B cell (primary cell): ENCODE data around the gene ERC1. TPM values are rescaled to one million over a fixed set of nuclear protein-coding genes. Genes with fewer than 3 reads are reported as not detected.

Source experiments
- ATAC-seq: fragments of 200-7000 bp; cut with Tn5 transposase; one replicate; pipeline ENCODE4 v1.10.0; 2021; ENCODE audit warnings: low read depth, mild to moderate bottlenecking, moderate number of reproducible peaks, moderate library complexity
- CTCF ChIA-PET: fragments of 350-600 bp; sonication (Branson Sonifier 250); formaldehyde crosslinking; loops from one replicate; lab custom pipeline; 2021; ENCODE audit warnings: antibody characterized with exemption, inconsistent platforms; lab: Charles Lee
- POLR2A ChIA-PET: fragments of 350-600 bp; sonication (Branson Sonifier 250); formaldehyde crosslinking; loops from one replicate; lab custom pipeline; 2021; ENCODE audit warnings: antibody characterized with exemption; lab: Charles Lee
- DNase-seq: peaks from one replicate; pipeline ENCODE4 v3.0.0; 2013
- H2AFZ ChIP-seq: 2 replicates; pipeline ENCODE4 v1.6.1; 2012; ENCODE audit warnings: mild to moderate bottlenecking, low read depth, low read length; ENCODE audit not compliant: insufficient read depth, poor library complexity, severe bottlenecking
- H3K27ac ChIP-seq, 2 donors: 1 replicate in 1 of 2; 2 replicates in 1 of 2; pipeline ENCODE4 v1.5.1; 2012 to 2013; ENCODE audit warnings: low read length in 2 of 2, mild to moderate bottlenecking in 2 of 2, moderate library complexity in 1 of 2
- H3K27me3 ChIP-seq, 4 experiments: fragments of 200-600 bp in 1 of 4; sonication (generic) in 1 of 4; replicated peaks in 1 of 4; 1 replicate in 2 of 4; 2 replicates in 2 of 4; pipeline versions ENCODE4 v1.6.1 to v1.7.0; 2013 to 2016; ENCODE audit warnings: low read length in 3 of 4, mild to moderate bottlenecking in 2 of 4, mixed read lengths in 1 of 4, moderate library complexity in 1 of 4; ENCODE audit not compliant: insufficient read depth in 4 of 4, control insufficient read depth in 3 of 4; ENCODE audit errors: control extremely low read depth in 1 of 4
- H3K36me3 ChIP-seq, 2 experiments: replicated peaks in 1 of 2; 1 replicate in 1 of 2; 2 replicates in 1 of 2; pipeline versions ENCODE4 v1.6.1 to v1.7.1; 2013; ENCODE audit warnings: low read length in 1 of 2; ENCODE audit not compliant: insufficient read depth in 2 of 2, control insufficient read depth in 1 of 2; ENCODE audit errors: control extremely low read depth in 1 of 2, extremely low read depth in 1 of 2
- H3K4me1 ChIP-seq, 2 donors: fragments of 200-600 bp in 1 of 2; sonication (generic) in 1 of 2; 1 replicate in 1 of 2; 2 replicates in 1 of 2; pipeline versions ENCODE4 v1.5.1 to v1.6.1; 2013 to 2017; ENCODE audit warnings: low read length in 2 of 2; ENCODE audit not compliant: control insufficient read depth in 2 of 2, insufficient read depth in 2 of 2
- H3K4me2 ChIP-seq: replicated peaks from 2 replicates; pipeline ENCODE3; 2012; ENCODE audit warnings: mild to moderate bottlenecking, low read depth, low read length; ENCODE audit not compliant: poor library complexity, severe bottlenecking
- H3K4me3 ChIP-seq, 5 experiments: fragments of 200-600 bp in 1 of 5; sonication (generic) in 1 of 5; 1 replicate in 3 of 5; 2 replicates in 2 of 5; pipeline versions ENCODE4 v1.5.1 to v1.7.0; 2011 to 2016; ENCODE audit warnings: low read length in 4 of 5, mild to moderate bottlenecking in 4 of 5, low read depth in 2 of 5, control low read depth in 1 of 5, moderate library complexity in 1 of 5; ENCODE audit not compliant: insufficient read depth in 1 of 5; ENCODE audit errors: control extremely low read depth in 1 of 5, extremely low read depth in 1 of 5
- H3K79me2 ChIP-seq: fragments of 200-600 bp; sonication (generic); one replicate; pipeline ENCODE4 v1.6.0; 2016; ENCODE audit warnings: low read length; ENCODE audit not compliant: control insufficient read depth, insufficient read depth
- H3K9ac ChIP-seq: fragments of 200-600 bp; sonication (generic); 2 replicates; pipeline ENCODE4 v1.6.1; 2017; ENCODE audit warnings: mild to moderate bottlenecking, low read length, moderate library complexity
- H3K9me3 ChIP-seq, 3 donors: one replicate each; pipeline versions ENCODE4 v1.6.1 to v1.7.1; 2013; ENCODE audit warnings: low read length in 2 of 3; ENCODE audit not compliant: control insufficient read depth in 2 of 3, insufficient read depth in 1 of 3; ENCODE audit errors: control extremely low read depth in 1 of 3
- H4K20me1 ChIP-seq: 2 replicates; pipeline ENCODE4 v1.6.0; 2012; ENCODE audit warnings: mild to moderate bottlenecking, low read length; ENCODE audit not compliant: insufficient read depth, control insufficient read depth, poor library complexity, severe bottlenecking
- H3K27ac Mint-ChIP-seq: one replicate; pipeline ENCODE4 v1.8.0; 2021; ENCODE audit warnings: mixed read lengths
- H3K27me3 Mint-ChIP-seq: one replicate; pipeline ENCODE4 v1.8.0; 2021; ENCODE audit warnings: mixed read lengths
- H3K4me1 Mint-ChIP-seq: one replicate; pipeline ENCODE4 v1.8.0; 2021; ENCODE audit warnings: mixed read lengths
- H3K4me3 Mint-ChIP-seq: one replicate; pipeline ENCODE4 v1.8.0; 2021; ENCODE audit warnings: mixed read lengths
- H3K9me3 Mint-ChIP-seq: one replicate; pipeline ENCODE4 v1.8.0; 2022; ENCODE audit warnings: mixed read lengths; ENCODE audit not compliant: insufficient read depth
- CTCF ChIP-seq: fragments of 200-600 bp; IDR thresholded peaks from one replicate; pipeline ENCODE4 v1.8.0; 2022; ENCODE audit warnings: antibody characterized with exemption, mild to moderate bottlenecking
- EZH2 ChIP-seq: IDR thresholded peaks from 2 replicates; pipeline ENCODE4 v1.6.1; 2012; ENCODE audit warnings: borderline replicate concordance, low read depth, mild to moderate bottlenecking, moderate library complexity, low read length; ENCODE audit not compliant: insufficient read depth, poor library complexity, severe bottlenecking
- WGBS: methylation state at CpG from one replicate; pipeline ENCODE4 v1.1.5; 2013; ENCODE audit warnings: missing lambda C conversion rate; ENCODE audit not compliant: insufficient coverage; 5-methylcytosine and 5-hydroxymethylcytosine counted together
- intact Hi-C: fragments of 100-400 bp; cut with micrococcal nuclease; formaldehyde crosslinking; loops from one replicate; pipeline ENCODE4 v1.10.0; 2022
- polyA plus RNA-seq: library from polyadenylated mRNA; depleted of rRNA; stranded (reverse); fragments of >200 nt; gene quantifications from 2 replicates; pipeline ENCODE4 v1.2.3, GENCODE V29; 2012
- total RNA-seq, 2 donors: library from RNA; stranded (reverse); fragments of 120-200 nt in 1 of 2; gene quantifications; 1 replicate in 1 of 2; 2 replicates in 1 of 2; pipeline versions ENCODE4 v1.2.3 to v1.2.4, GENCODE V29; 2013 to 2022

Gene ERC1
- total and polyA plus RNA-seq, 2 donors (not counting 1 experiment from before 2014, with no cell fraction given) = 4.0 to 77.6 TPM

- TF ChIP-seq CTCF (no peak), EZH2 (no peak)
- H3K27ac Mint-ChIP-seq = no peak overlapping the region
- no peak overlapping the region for H2AFZ ChIP-seq
- H3K27me3 ChIP-seq = no peaks in the 10 kb centered on the region
- H3K9ac ChIP-seq = no peak overlapping the region
- WGBS = no CpG with 5 or more reads among the region's 2 CpGs
- ChIA-PET POLR2A (interaction anchor here (0.5 kb wide), 1 partner anchor 266 kb away, joined by 5 read pairs; no protein-coding TSS in a partner anchor), CTCF (no interaction called here)
- H3K4me1 ChIP-seq = peaks cover 4% of the 10 kb centered on the region in 2 donors
- no peaks in the 10 kb centered on the region for H3K79me2 ChIP-seq
- no peaks in the 10 kb centered on the region for H3K36me3 ChIP-seq
- intact Hi-C loops = no loop called here
- H3K4me3 Mint-ChIP-seq = no peak overlapping the region
- H3K9me3 ChIP-seq = no peaks in the 10 kb centered on the region
- DNase-seq (no peak), ATAC-seq (no peak)
- no peaks in the 10 kb centered on the region for H4K20me1 ChIP-seq
- no peaks in the 10 kb centered on the region for H3K9me3 Mint-ChIP-seq
- no peaks in the 10 kb centered on the region for H3K27me3 Mint-ChIP-seq
- H3K4me1 Mint-ChIP-seq = peaks cover 11% of the 10 kb centered on the region
- no peak overlapping the region for H3K27ac ChIP-seq
- no peak overlapping the region for H3K4me3 ChIP-seq
- H3K4me2 ChIP-seq = no peak overlapping the region
Measured at GRCh38 chr12:1174659-1175058, 183.6 kb downstream of the ERC1 start.

GRCh38 chr12:1176191-1176590 is 185.2 kb downstream of the ERC1 start:
- TF ChIP-seq EZH2 (no peak), CTCF (no peak)
- Histone ChIP-seq H4K20me1 (no peaks in the 10 kb centered on the region), H2AFZ (no peak overlapping the region), H3K79me2 (no peaks in the 10 kb centered on the region), H3K9me3 (no peaks in the 10 kb centered on the region), H3K36me3 (peaks cover 0 to 3% of the 10 kb centered on the region in 2 experiments), H3K27ac (no peak overlapping the region), H3K4me3 (no peak overlapping the region), H3K9ac (no peak overlapping the region), H3K27me3 (no peaks in the 10 kb centered on the region), H3K4me2 (no peak overlapping the region), H3K4me1 (peaks cover 4% of the 10 kb centered on the region in 2 donors)
- no peaks in the 10 kb centered on the region for H3K27me3 Mint-ChIP-seq
- DNase-seq (no peak), ATAC-seq (no peak)
- no peak overlapping the region for H3K4me3 Mint-ChIP-seq
- H3K4me1 Mint-ChIP-seq = peaks cover 9% of the 10 kb centered on the region
- H3K27ac Mint-ChIP-seq = no peak overlapping the region
- H3K9me3 Mint-ChIP-seq = no peaks in the 10 kb centered on the region
- POLR2A ChIA-PET = interaction anchor here (0.6 kb wide), 1 partner anchor 288 kb away, joined by 4 read pairs; no protein-coding TSS in a partner anchor
- CTCF ChIA-PET = no interaction called here
- intact Hi-C loops = no loop called here
